ENCODE results near the gene DUSP28. TPM values are rescaled to one million over a fixed set of nuclear protein-coding genes. Genes with fewer than 3 reads are reported as not detected.

DUSP28 gene
- total and polyA plus RNA-seq, 2 of the 13 experiments (the other 11 are each of a cell fraction or from before 2014, with no cell fraction given): 5.2 to 8.6 TPM

DNA sequence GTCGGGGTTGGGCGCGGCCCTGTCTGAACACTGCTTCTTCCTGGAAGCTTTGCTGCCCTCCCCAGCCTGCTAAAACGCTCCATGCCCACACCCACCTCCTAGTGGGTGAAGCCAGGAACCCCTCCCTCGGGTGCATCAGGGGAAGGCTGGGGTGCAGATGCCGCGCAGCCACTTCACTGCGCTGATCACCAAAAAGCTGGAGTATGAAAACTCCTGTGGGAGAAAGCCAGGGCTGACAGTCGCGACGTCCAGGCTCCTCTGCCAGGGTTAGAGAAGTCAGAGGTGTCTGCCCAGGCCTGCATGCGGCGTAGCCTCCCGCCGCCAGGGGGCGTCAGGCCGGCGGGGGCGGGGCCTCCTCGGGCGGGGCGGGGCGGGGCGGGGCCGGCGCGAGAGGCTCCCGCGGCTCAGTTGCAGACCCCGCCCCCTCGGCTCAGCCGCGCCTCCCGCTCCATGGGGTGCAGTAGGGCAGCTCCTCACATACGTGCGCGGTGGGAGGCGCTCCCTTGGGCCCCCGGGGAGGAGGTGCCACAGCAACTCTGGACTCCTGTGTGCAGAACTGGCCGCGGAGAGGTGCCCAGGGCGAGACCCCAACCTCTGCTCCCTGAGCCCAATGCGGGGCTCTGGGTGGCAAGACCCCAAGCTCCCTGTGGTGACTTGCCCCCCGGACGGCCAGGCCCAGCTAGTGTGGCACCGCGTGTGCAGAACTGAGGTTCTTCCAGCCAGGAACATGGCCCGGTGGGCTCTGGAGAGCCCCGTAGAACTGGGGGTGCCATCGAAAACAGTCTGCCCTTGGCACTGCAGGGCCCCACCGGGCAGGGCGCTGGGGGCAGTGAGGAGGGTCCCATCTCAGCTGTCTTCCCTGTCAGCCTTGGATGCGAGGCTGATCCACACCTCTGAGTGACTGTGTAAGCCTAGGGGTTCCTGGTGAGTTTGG is 6.3 kb downstream of the DUSP28 start (continued):
- TF ChIP-seq ZNF317 (CRISPR knock-in tag; IDR thresholded peaks at IDR 0.05) (0 out of 2 replicates have a peak, but pooled peaks have one; percentile 20), ZNF891 (CRISPR knock-in tag; IDR thresholded peaks at IDR 0.05) (no peak), ZNF484 (CRISPR knock-in tag; IDR thresholded peaks at IDR 0.05; ENCODE audit: borderline replicate concordance, low read depth) (no peak), ZNF552 (CRISPR knock-in tag; IDR thresholded peaks at IDR 0.05; ENCODE audit: borderline replicate concordance) (no peak), ZNF292 (CRISPR knock-in tag; IDR thresholded peaks at IDR 0.05; ENCODE audit: borderline replicate concordance, low read depth) (peak; percentile 35; the same call in 1 of the 2 replicates), ZNF597 (CRISPR knock-in tag; IDR thresholded peaks at IDR 0.05) (no peak), PAXIP1 (CRISPR knock-in tag; conservative IDR thresholded peaks at IDR 0.05) (no peak; the same call in 1 of the 2 replicates), AFF4 (CRISPR knock-in tag; IDR thresholded peaks at IDR 0.05) (no peak)
- TF ChIP-seq, protein P1, sequence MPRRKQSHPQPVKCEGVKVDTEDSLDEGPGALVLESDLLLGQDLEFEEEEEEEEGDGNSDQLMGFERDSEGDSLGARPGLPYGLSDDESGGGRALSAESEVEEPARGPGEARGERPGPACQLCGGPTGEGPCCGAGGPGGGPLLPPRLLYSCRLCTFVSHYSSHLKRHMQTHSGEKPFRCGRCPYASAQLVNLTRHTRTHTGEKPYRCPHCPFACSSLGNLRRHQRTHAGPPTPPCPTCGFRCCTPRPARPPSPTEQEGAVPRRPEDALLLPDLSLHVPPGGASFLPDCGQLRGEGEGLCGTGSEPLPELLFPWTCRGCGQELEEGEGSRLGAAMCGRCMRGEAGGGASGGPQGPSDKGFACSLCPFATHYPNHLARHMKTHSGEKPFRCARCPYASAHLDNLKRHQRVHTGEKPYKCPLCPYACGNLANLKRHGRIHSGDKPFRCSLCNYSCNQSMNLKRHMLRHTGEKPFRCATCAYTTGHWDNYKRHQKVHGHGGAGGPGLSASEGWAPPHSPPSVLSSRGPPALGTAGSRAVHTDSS (CRISPR knock-in tag; conservative IDR thresholded peaks at IDR 0.05): 0 out of 2 replicates have a peak, but pooled peaks have one; percentile 30
- TF ChIP-seq, protein P2, sequence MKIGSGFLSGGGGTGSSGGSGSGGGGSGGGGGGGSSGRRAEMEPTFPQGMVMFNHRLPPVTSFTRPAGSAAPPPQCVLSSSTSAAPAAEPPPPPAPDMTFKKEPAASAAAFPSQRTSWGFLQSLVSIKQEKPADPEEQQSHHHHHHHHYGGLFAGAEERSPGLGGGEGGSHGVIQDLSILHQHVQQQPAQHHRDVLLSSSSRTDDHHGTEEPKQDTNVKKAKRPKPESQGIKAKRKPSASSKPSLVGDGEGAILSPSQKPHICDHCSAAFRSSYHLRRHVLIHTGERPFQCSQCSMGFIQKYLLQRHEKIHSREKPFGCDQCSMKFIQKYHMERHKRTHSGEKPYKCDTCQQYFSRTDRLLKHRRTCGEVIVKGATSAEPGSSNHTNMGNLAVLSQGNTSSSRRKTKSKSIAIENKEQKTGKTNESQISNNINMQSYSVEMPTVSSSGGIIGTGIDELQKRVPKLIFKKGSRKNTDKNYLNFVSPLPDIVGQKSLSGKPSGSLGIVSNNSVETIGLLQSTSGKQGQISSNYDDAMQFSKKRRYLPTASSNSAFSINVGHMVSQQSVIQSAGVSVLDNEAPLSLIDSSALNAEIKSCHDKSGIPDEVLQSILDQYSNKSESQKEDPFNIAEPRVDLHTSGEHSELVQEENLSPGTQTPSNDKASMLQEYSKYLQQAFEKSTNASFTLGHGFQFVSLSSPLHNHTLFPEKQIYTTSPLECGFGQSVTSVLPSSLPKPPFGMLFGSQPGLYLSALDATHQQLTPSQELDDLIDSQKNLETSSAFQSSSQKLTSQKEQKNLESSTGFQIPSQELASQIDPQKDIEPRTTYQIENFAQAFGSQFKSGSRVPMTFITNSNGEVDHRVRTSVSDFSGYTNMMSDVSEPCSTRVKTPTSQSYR (CRISPR knock-in tag; IDR thresholded peaks at IDR 0.05; ENCODE audit: borderline replicate concordance): no peak
- TF ChIP-seq, protein P3, sequence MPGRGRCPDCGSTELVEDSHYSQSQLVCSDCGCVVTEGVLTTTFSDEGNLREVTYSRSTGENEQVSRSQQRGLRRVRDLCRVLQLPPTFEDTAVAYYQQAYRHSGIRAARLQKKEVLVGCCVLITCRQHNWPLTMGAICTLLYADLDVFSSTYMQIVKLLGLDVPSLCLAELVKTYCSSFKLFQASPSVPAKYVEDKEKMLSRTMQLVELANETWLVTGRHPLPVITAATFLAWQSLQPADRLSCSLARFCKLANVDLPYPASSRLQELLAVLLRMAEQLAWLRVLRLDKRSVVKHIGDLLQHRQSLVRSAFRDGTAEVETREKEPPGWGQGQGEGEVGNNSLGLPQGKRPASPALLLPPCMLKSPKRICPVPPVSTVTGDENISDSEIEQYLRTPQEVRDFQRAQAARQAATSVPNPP (CRISPR knock-in tag; IDR thresholded peaks at IDR 0.05): no peak
